ENCODE results near the gene OBP2B.

DNA sequence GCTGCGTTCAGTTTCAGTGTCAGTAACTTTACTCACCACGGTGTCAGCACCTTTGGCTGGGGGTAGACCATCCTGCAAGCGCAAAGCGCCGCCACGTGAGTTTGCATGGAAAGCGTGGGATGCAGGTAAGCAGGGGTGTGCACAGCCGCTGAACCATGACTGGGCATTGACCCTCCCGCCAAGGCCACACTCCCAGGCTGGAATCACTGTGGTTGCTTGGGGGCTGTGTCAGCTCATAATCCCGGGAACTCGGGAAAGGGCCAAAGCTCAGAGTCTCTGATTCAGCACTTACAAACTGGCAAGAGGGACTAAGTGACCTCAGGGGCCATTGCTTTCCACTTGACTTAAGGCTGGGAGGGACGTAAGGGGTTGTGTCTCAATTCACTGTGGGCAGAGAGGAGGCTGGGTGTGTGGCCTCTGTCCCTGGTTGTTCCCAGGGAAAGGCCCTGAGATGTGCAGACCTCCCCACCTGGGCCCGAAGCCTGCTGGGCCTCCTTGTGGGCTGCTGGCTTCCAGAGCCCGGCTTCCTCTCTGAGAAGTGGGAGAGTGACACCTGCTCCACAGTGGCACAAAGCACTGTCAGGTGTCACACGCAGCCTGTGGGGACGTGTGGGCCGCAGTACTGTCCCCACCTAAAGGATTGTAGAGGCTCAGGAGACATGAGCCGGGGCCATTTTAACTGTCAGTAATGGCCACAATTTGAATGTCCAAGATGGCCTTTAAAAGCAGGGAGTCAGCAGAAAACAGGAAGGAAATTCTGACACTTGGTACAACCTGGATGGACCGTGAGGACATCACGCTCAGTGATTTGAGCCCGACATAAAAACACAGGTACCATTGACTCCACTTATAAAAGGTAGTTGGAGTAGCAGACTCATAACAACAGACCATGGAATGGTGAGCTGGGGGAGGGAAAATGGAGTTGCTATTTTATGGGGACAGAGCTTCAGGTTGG is 49.3 kb upstream of the OBP2B start:
- TF ChIP-seq, protein P1, sequence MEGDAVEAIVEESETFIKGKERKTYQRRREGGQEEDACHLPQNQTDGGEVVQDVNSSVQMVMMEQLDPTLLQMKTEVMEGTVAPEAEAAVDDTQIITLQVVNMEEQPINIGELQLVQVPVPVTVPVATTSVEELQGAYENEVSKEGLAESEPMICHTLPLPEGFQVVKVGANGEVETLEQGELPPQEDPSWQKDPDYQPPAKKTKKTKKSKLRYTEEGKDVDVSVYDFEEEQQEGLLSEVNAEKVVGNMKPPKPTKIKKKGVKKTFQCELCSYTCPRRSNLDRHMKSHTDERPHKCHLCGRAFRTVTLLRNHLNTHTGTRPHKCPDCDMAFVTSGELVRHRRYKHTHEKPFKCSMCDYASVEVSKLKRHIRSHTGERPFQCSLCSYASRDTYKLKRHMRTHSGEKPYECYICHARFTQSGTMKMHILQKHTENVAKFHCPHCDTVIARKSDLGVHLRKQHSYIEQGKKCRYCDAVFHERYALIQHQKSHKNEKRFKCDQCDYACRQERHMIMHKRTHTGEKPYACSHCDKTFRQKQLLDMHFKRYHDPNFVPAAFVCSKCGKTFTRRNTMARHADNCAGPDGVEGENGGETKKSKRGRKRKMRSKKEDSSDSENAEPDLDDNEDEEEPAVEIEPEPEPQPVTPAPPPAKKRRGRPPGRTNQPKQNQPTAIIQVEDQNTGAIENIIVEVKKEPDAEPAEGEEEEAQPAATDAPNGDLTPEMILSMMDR (IDR thresholded peaks at IDR 0.05): no peak
- no peak for TF ChIP-seq POLR2A (IDR thresholded peaks at IDR 0.05)
- TF ChIP-seq POLR2AphosphoS5 (IDR thresholded peaks at IDR 0.05; ENCODE audit: insufficient read depth in 1 of 2, low read depth in 1 of 2): no peak

All from vagina (tissue), 2 donors.